ENCODE data around the gene SNRNP200. TPM values are rescaled to one million over a fixed set of nuclear protein-coding genes. Genes with fewer than 3 reads are reported as not detected.

SNRNP200 gene
- total RNA-seq, 4 donors from 2014 or later: 85.3 to 123 (median 104) TPM

DNA sequence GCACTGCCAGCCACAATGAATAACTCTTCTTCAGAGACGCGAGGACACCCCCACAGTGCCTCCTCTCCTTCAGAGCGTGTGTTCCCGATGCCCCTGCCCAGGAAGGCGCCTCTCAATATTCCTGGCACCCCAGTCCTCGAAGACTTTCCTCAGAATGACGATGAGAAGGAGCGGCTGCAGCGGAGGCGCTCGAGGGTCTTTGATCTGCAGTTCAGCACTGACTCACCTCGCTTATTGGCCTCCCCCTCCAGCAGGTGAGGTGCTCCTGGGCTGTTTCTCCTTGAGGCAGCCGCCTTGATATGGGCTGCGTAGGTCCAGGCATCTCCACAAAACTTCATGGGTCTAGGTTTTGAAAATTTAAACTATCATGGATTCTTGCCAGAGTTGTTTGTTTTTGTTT, 36.3 kb upstream of the SNRNP200 start:
- WGBS, 2 donors: 92 to 94% methylated on average over 14 of the region's 14 CpGs
- TF ChIP-seq, protein P1, sequence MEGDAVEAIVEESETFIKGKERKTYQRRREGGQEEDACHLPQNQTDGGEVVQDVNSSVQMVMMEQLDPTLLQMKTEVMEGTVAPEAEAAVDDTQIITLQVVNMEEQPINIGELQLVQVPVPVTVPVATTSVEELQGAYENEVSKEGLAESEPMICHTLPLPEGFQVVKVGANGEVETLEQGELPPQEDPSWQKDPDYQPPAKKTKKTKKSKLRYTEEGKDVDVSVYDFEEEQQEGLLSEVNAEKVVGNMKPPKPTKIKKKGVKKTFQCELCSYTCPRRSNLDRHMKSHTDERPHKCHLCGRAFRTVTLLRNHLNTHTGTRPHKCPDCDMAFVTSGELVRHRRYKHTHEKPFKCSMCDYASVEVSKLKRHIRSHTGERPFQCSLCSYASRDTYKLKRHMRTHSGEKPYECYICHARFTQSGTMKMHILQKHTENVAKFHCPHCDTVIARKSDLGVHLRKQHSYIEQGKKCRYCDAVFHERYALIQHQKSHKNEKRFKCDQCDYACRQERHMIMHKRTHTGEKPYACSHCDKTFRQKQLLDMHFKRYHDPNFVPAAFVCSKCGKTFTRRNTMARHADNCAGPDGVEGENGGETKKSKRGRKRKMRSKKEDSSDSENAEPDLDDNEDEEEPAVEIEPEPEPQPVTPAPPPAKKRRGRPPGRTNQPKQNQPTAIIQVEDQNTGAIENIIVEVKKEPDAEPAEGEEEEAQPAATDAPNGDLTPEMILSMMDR (IDR thresholded peaks at IDR 0.05): no peak
- no peak for TF ChIP-seq POLR2A (IDR thresholded peaks at IDR 0.05)
- Histone ChIP-seq H3K4me1 (no peaks in the 10 kb centered on the region), H3K27me3 (no peaks in the 10 kb centered on the region), H3K9me3 (no peaks in the 10 kb centered on the region), H3K36me3 (no peaks in the 10 kb centered on the region), H3K4me3 (replicated peaks in 1 of 3) (no peak overlapping the region), H3K27ac (no peak overlapping the region)
- DNase-seq: no peak
- intact Hi-C loops (cut with DNase I): no loop called here

DNA sequence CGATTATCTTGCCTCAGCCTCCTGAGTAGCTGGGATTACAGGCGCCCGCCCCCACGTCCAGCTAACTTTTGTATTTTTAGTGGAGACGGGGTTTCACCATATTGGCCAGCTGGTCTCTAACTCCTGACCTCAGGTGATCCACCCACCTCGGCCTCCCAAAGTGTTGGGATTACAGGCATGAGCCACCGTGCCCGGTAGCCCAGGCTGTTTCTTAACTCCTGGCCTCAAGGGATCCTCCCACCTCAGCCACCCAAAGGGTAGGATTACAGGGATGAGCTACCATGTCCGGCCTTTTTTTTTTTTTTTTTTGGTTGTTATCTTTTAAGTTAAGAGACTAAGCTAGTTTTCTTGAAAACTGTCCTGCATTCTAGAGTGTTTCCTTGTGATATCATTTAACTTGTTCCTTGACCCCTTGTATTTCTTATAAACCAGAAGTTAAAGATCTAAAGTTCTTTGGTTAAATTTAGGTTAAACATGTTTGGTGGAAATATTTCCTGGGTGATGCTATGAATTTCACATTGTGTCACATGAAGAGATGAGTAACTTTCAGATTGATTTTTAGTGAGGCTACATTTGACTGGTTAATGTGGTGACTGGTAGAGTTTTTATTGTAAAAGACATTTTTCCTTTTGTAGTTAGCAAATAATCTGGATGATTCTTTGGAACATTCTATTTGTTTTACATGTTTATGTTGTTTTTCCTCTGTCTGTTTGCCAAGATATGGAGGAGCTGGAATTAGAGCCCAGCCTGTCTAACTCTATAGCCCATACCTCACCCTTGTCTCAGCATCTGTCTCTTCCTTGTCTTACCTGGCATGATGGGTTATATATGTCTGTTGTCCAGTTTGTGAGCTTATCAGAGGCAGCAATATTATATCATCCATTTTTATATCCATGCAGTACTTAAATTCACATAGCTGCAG, 35.4 kb upstream of the SNRNP200 start:
- H3K4me3 ChIP-seq (replicated peaks in 1 of 3): no peak overlapping the region
- no peaks in the 10 kb centered on the region for H3K27me3 ChIP-seq
- intact Hi-C loops (cut with DNase I): no loop called here
- WGBS, 2 donors: 89 to 95% methylated on average over 9 of the region's 9 CpGs
- no peaks in the 10 kb centered on the region for H3K9me3 ChIP-seq
- H3K4me1 ChIP-seq: no peaks in the 10 kb centered on the region
- no peaks in the 10 kb centered on the region for H3K36me3 ChIP-seq
- no peak overlapping the region for H3K27ac ChIP-seq
- no peak for DNase-seq
- TF ChIP-seq POLR2A (IDR thresholded peaks at IDR 0.05): no peak
- TF ChIP-seq, protein P1 (IDR thresholded peaks at IDR 0.05): no peak

DNA sequence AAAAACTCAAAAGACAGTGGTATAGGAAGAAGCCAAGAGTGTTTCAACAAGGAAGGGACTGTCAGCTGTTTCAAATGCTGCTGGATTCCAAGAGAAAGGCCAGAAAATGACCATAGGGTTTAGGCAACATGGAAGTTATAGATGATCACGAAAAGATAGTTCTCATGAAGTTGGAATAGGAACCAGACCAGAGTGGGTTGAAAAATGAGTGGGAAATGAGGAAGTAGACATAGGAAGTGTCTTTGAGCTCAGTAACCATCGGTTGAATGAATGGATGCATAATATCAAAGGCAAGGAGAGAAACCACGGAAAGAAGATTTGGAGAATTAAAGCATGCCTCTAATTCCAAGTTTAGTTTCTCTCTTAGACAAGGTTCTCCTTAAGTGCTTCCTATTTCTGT, 31.5 kb upstream of the SNRNP200 start:
- Histone ChIP-seq H3K36me3 (no peaks in the 10 kb centered on the region), H3K4me3 (replicated peaks in 1 of 3) (no peak overlapping the region), H3K27me3 (no peaks in the 10 kb centered on the region), H3K9me3 (no peaks in the 10 kb centered on the region), H3K27ac (no peak overlapping the region), H3K4me1 (peaks cover 4 to 5% of the 10 kb centered on the region in 2 donors)
- intact Hi-C loops (cut with DNase I): no loop called here
- 90 to 91% methylated on average over 3 of the region's 3 CpGs for WGBS, 2 donors
- no peak for TF ChIP-seq POLR2A (IDR thresholded peaks at IDR 0.05)
- TF ChIP-seq, protein P1 (IDR thresholded peaks at IDR 0.05): no peak
- DNase-seq: no peak

GRCh38 chr2:96336104-96336775, 30.9 kb upstream of the SNRNP200 start:
- peaks cover 4 to 5% of the 10 kb centered on the region in 2 donors for H3K4me1 ChIP-seq
- 15 to 19% methylated on average over 12 to 15 of the region's 15 CpGs for whole genome bisulfite sequencing, 2 donors
- DNase-seq: no peak
- no peaks in the 10 kb centered on the region for H3K36me3 ChIP-seq
- intact Hi-C loops (cut with DNase I): no loop called here
- peak overlapping the region in 2 of 3 donors; percentile 42 to 75 for H3K4me3 ChIP-seq (replicated peaks in 1 of 3)
- TF ChIP-seq, protein P1 (IDR thresholded peaks at IDR 0.05): no peak
- TF ChIP-seq POLR2A (IDR thresholded peaks at IDR 0.05): no peak
- peak overlapping the region in 1 of 3 donors; percentile 96 for H3K27ac ChIP-seq
- H3K9me3 ChIP-seq: no peaks in the 10 kb centered on the region
- no peaks in the 10 kb centered on the region for H3K27me3 ChIP-seq

- H3K36me3 ChIP-seq: no peaks in the 10 kb centered on the region
- H3K27ac ChIP-seq: no peak overlapping the region
- DNase-seq: no peak
- peaks cover 4 to 5% of the 10 kb centered on the region in 2 donors for H3K4me1 ChIP-seq
- H3K27me3 ChIP-seq: no peaks in the 10 kb centered on the region
- no peak overlapping the region for H3K4me3 ChIP-seq (replicated peaks in 1 of 3)
- H3K9me3 ChIP-seq: no peaks in the 10 kb centered on the region
- TF ChIP-seq, protein P1 (IDR thresholded peaks at IDR 0.05): no peak
- TF ChIP-seq POLR2A (IDR thresholded peaks at IDR 0.05): no peak
- WGBS, 2 donors: 84 to 89% methylated on average over 3 of the region's 3 CpGs
- intact Hi-C loops (cut with DNase I): no loop called here
These were observed 28.4 kb upstream of the SNRNP200 start for GRCh38 chr2:96333708-96334107.
